Stimulated activated CD4-positive, alpha-beta T cell treated with anti-CD3 and anti-CD28 coated beads, Interleukin-1b, Interleukin-23, amount 100 ng/mL, for 24 hours (primary cell): Measurements from ENCODE around the gene MC5R.
"Not testable (repeated sequence)": the region's sequence is repeated elsewhere in the genome, so short reads cannot be mapped to it uniquely, and the experiment has no call there.

Source experiments
- DNase-seq, 4 experiments: peaks; one replicate each; pipeline ENCODE4 v3.0.0-alpha.2; 2020; ENCODE audit warnings: low read depth in 4 of 4, low spot score in 1 of 4

Gene MC5R

GRCh38 chr18:13836559-13836958 is 12.6 kb downstream of the MC5R start:
- DNase-seq: no peak

GRCh38 chr18:13849791-13850190 is 25.8 kb downstream of the MC5R start:
- DNase-seq: no peak

GRCh38 chr18:13862898-13863297 is 38.9 kb downstream of the MC5R start:
- DNase-seq: not testable (repeated sequence)

GRCh38 chr18:13868501-13869271 is 44.7 kb downstream of the MC5R start:
- no peak for DNase-seq

- no peak for DNase-seq
These were observed 47.8 kb downstream of the MC5R start for GRCh38 chr18:13871701-13872100.

GRCh38 chr18:13872373-13872772 is 48.4 kb downstream of the MC5R start:
- DNase-seq: no peak

- no peak for DNase-seq
These were observed 49.0 kb downstream of the MC5R start for GRCh38 chr18:13872932-13873331.

GRCh38 chr18:13874558-13874957 is 50.6 kb downstream of the MC5R start:
- no peak for DNase-seq
